IMR-90 (cell line): ENCODE data around the gene TRIM27. TPM values are rescaled to one million over a fixed set of nuclear protein-coding genes. Genes with fewer than 3 reads are reported as not detected.
"Not testable (repeated sequence)": the region's sequence is repeated elsewhere in the genome, so short reads cannot be mapped to it uniquely, and the experiment has no call there.

ENCODE experiments used
- ATAC-seq: fragments of 200-7000 bp; cut with Tn5 transposase; 2 replicates; pipeline ENCODE4 v1.9.1; 2020; ENCODE audit warnings: low read depth, mild to moderate bottlenecking, moderate library complexity
- BruUV-seq: library from RNA; stranded (reverse); fragments of 400-500 nt; replicated peaks from 2 replicates; lab custom pipeline; 2021; lab: Mats Ljungman, UMichigan
- CTCF ChIA-PET: fragments of 300-600 bp; formaldehyde crosslinking; extraction: SDS; loops from one replicate; lab custom pipeline; 2021; ENCODE audit warnings: antibody characterized with exemption; lab: Yijun Ruan, JAX
- POLR2A ChIA-PET: fragments of 300-600 bp; sonication (Branson Sonifier 250); formaldehyde crosslinking; loops from one replicate; lab custom pipeline; 2022; ENCODE audit warnings: antibody characterized with exemption; ENCODE audit not compliant: unreplicated experiment; lab: Charles Lee
- DNase-seq: peaks from one replicate; pipeline ENCODE4 v3.0.0; 2013
- H2AFZ ChIP-seq: replicated peaks from 2 replicates; pipeline ENCODE3; 2013; ENCODE audit warnings: low read length, mild to moderate bottlenecking; ENCODE audit not compliant: poor library complexity
- H2AK5ac ChIP-seq: 2 replicates; pipeline ENCODE4 v1.6.1; 2013; ENCODE audit warnings: low read depth, low read length, inconsistent platforms
- H2AK9ac ChIP-seq: replicated peaks from 2 replicates; pipeline ENCODE3; 2013; ENCODE audit warnings: mild to moderate bottlenecking, low read depth, low read length, moderate library complexity; ENCODE audit not compliant: poor library complexity
- H2BK120ac ChIP-seq: 2 replicates; pipeline ENCODE4 v1.6.1; 2013; ENCODE audit warnings: low read depth, low read length, inconsistent platforms
- H2BK15ac ChIP-seq: 3 replicates; pipeline ENCODE4 v1.6.1; 2013; ENCODE audit warnings: low read depth, low read length, inconsistent platforms
- H2BK20ac ChIP-seq: 2 replicates; pipeline ENCODE4 v1.6.1; 2013; ENCODE audit warnings: low read depth, mild to moderate bottlenecking, inconsistent platforms, low read length, moderate library complexity
- H2BK5ac ChIP-seq: 2 replicates; pipeline ENCODE4 v1.6.1; 2013; ENCODE audit warnings: mild to moderate bottlenecking, low read depth, low read length, inconsistent platforms; ENCODE audit not compliant: poor library complexity, severe bottlenecking
- H3K14ac ChIP-seq: replicated peaks from 2 replicates; pipeline ENCODE4 v1.6.1; 2013; ENCODE audit warnings: low read depth, low read length, inconsistent platforms
- H3K18ac ChIP-seq: 2 replicates; pipeline ENCODE4 v1.6.1; 2013; ENCODE audit warnings: low read depth, low read length, control low read depth
- H3K23ac ChIP-seq: 2 replicates; pipeline ENCODE4 v1.6.1; 2013; ENCODE audit warnings: low read depth, low read length, inconsistent platforms
- H3K27ac ChIP-seq: 2 replicates; pipeline ENCODE4 v1.5.1; 2013; ENCODE audit warnings: mild to moderate bottlenecking, control low read depth, low read length; ENCODE audit not compliant: insufficient read depth
- H3K27me3 ChIP-seq: 2 replicates; pipeline ENCODE4 v1.6.1; 2013; ENCODE audit warnings: low read length; ENCODE audit not compliant: control insufficient read depth, insufficient read depth
- H3K36me3 ChIP-seq: 2 replicates; pipeline ENCODE4 v1.6.1; 2013; ENCODE audit warnings: low read length, mixed read lengths; ENCODE audit not compliant: control insufficient read depth, insufficient read depth
- H3K4ac ChIP-seq: 2 replicates; pipeline ENCODE4 v1.6.1; 2013; ENCODE audit warnings: low read depth, low read length, inconsistent platforms
- H3K4me1 ChIP-seq: 2 replicates; pipeline ENCODE4 v1.6.1; 2013; ENCODE audit warnings: low read length, mixed read lengths; ENCODE audit not compliant: control insufficient read depth, insufficient read depth
- H3K4me2 ChIP-seq: 2 replicates; pipeline ENCODE4 v1.6.1; 2013; ENCODE audit warnings: low read depth, mild to moderate bottlenecking, control low read depth, low read length, moderate library complexity
- H3K4me3 ChIP-seq: 2 replicates; pipeline ENCODE4 v1.5.1; 2013; ENCODE audit warnings: low read depth, mild to moderate bottlenecking, control low read depth, low read length, moderate library complexity; ENCODE audit not compliant: insufficient read depth
- H3K56ac ChIP-seq: 2 replicates; pipeline ENCODE4 v1.6.1; 2013; ENCODE audit warnings: low read length, inconsistent platforms; ENCODE audit not compliant: insufficient read depth; ENCODE audit errors: extremely low read depth
- H3K79me1 ChIP-seq, 2 experiments: 2 replicates each; pipeline ENCODE4 v1.6.1; 2013; ENCODE audit warnings: low read length in 2 of 2, inconsistent platforms in 1 of 2, low read depth in 1 of 2
- H3K9ac ChIP-seq: 2 replicates; pipeline ENCODE4 v1.6.1; 2013; ENCODE audit warnings: low read depth, low read length, control low read depth
- H3K9me1 ChIP-seq: 2 replicates; pipeline ENCODE4 v1.6.1; 2013; ENCODE audit warnings: low read length, inconsistent platforms; ENCODE audit not compliant: insufficient read depth
- H3K9me3 ChIP-seq: 2 replicates; pipeline ENCODE4 v1.6.1; 2013; ENCODE audit warnings: low read length; ENCODE audit not compliant: control insufficient read depth, insufficient read depth
- H4K20me1 ChIP-seq: 2 replicates; pipeline ENCODE4 v1.6.1; 2013; ENCODE audit warnings: low read length, inconsistent platforms; ENCODE audit not compliant: insufficient read depth
- H4K5ac ChIP-seq: 2 replicates; pipeline ENCODE4 v1.6.1; 2013; ENCODE audit warnings: mild to moderate bottlenecking, low read depth, low read length, control low read depth
- H4K8ac ChIP-seq, 2 experiments: 2 replicates each; pipeline ENCODE4 v1.6.1; 2013; ENCODE audit warnings: low read depth in 2 of 2, low read length in 2 of 2, control low read depth in 1 of 2, inconsistent platforms in 1 of 2
- H4K91ac ChIP-seq: 2 replicates; pipeline ENCODE4 v1.6.1; 2013; ENCODE audit warnings: low read depth, low read length, inconsistent platforms; ENCODE audit not compliant: insufficient read depth
- CHD1 ChIP-seq: IDR thresholded peaks from 2 replicates; pipeline ENCODE4 v1.6.1; 2012; ENCODE audit warnings: low read depth, low read length, improper control_type of control experiment
- CTCF ChIP-seq: conservative IDR thresholded peaks from 2 replicates; pipeline ENCODE4 v1.5.1; 2012; ENCODE audit warnings: mild to moderate bottlenecking, low read depth, low read length, improper control_type of control experiment
- MXI1 ChIP-seq: IDR thresholded peaks from 2 replicates; pipeline ENCODE4 v1.6.1; 2012; ENCODE audit warnings: low read depth, mild to moderate bottlenecking, low read length, moderate library complexity, borderline replicate concordance
- RCOR1 ChIP-seq: IDR thresholded peaks from 2 replicates; pipeline ENCODE4 v1.6.1; 2012; ENCODE audit warnings: mild to moderate bottlenecking, low read length, improper control_type of control experiment; ENCODE audit not compliant: insufficient replicate concordance
- SMC3 ChIP-seq: fragments of 150-350 bp; IDR thresholded peaks from 2 replicates; pipeline ENCODE4 v1.6.1; 2016; ENCODE audit warnings: low read depth, mild to moderate bottlenecking, antibody characterized with exemption, low read length, moderate library complexity
- WGBS, 2 experiments: methylation state at CpG; one replicate each; pipeline versions ENCODE4 v1.1.5 to v1.1.7; 2013; ENCODE audit warnings: missing lambda C conversion rate in 2 of 2; ENCODE audit not compliant: insufficient read length in 1 of 2; ENCODE audit errors: extremely low coverage in 2 of 2; 5-methylcytosine and 5-hydroxymethylcytosine counted together
- dilution Hi-C: fragments of 300-500 bp; cut with HindIII; formaldehyde crosslinking; loops from one replicate; pipeline ENCODE4 v1.14.3; 2018; ENCODE audit warnings: low sequenced_read_pairs; ENCODE audit not compliant: unreplicated experiment
- in situ Hi-C: fragments of 300-500 bp; cut with MboI; formaldehyde crosslinking; loops from 3 replicates; pipeline ENCODE4 v1.14.3; 2019; ENCODE audit warnings: low sequenced_read_pairs, inconsistent platforms, mixed read lengths
- intact Hi-C: fragments of 100-400 bp; cut with micrococcal nuclease; formaldehyde crosslinking; loops from 2 replicates; pipeline ENCODE4 v1.10.0; 2022
- polyA plus RNA-seq, 3 experiments: library from polyadenylated mRNA; depleted of rRNA; stranded (reverse); fragments of >200 nt; gene quantifications; 2 replicates each; pipeline ENCODE4 v1.2.3, GENCODE V29; 2012; ENCODE audit warnings: low replicate concordance in 1 of 3
- total RNA-seq: library from RNA; depleted of rRNA; stranded (reverse); fragments of >200 nt; gene quantifications from 2 replicates; pipeline ENCODE4 v1.2.3, GENCODE V29; 2012

Gene TRIM27
- total and polyA plus RNA-seq, 2 of the 4 experiments (the other 2 are of a cell fraction): 44.4 to 48.0 TPM

GRCh38 chr6:28960846-28961500 is 37.2 kb upstream of the TRIM27 start:
- dilution Hi-C loops: no loop called here
- Histone ChIP-seq H4K8ac (no peak overlapping the region), H2BK5ac (no peak overlapping the region), H3K9me1 (no peaks in the 10 kb centered on the region), H2BK15ac (no peak overlapping the region), H2BK20ac (no peak overlapping the region), H3K4ac (no peak overlapping the region), H2BK120ac (no peak overlapping the region), H4K91ac (no peak overlapping the region), H3K4me3 (no peak overlapping the region), H4K20me1 (no peaks in the 10 kb centered on the region), H3K9me3 (no peaks in the 10 kb centered on the region), H3K27ac (no peak overlapping the region), H3K18ac (no peak overlapping the region), H3K23ac (no peak overlapping the region), H3K27me3 (peaks cover 2% of the 10 kb centered on the region; the same call in 1 of the 2 replicates), H3K9ac (no peak overlapping the region), H3K14ac (no peak overlapping the region), H4K5ac (no peak overlapping the region), H3K4me1 (no peaks in the 10 kb centered on the region), H3K4me2 (no peak overlapping the region), H2AK5ac (no peak overlapping the region), H3K56ac (no peak overlapping the region), H2AFZ (no peak overlapping the region), H3K36me3 (no peaks in the 10 kb centered on the region), H2AK9ac (no peak overlapping the region), H3K79me1 (no peaks in the 10 kb centered on the region)
- intact Hi-C loops: no loop called here
- TF ChIP-seq RCOR1 (no peak), CTCF (no peak), MXI1 (no peak), SMC3 (no peak), CHD1 (no peak)
- CTCF ChIA-PET: no interaction called here
- in situ Hi-C loops: no loop called here
- ATAC-seq: no peak
- BruUV-seq: no TSS peak
- WGBS, 2 experiments: 67% methylated on average over 1 of the region's 4 CpGs; no CpG with 5 or more reads in 1 of the 2 experiments
- POLR2A ChIA-PET: no interaction called here
- no peak for DNase-seq

- H2BK5ac ChIP-seq, POLR2A ChIA-PET, H2AK9ac ChIP-seq, H3K23ac ChIP-seq, H3K18ac ChIP-seq, H4K91ac ChIP-seq, H2BK20ac ChIP-seq, H2AFZ ChIP-seq, CTCF ChIA-PET, H4K20me1 ChIP-seq, H3K36me3 ChIP-seq, H4K5ac ChIP-seq, H3K4me2 ChIP-seq, H3K4me3 ChIP-seq, H3K79me1 ChIP-seq, intact Hi-C loops, DNase-seq, H3K27me3 ChIP-seq, H4K8ac ChIP-seq, H3K4ac ChIP-seq, H3K9ac ChIP-seq, BruUV-seq, H2BK120ac ChIP-seq, ATAC-seq, H3K9me3 ChIP-seq, H3K14ac ChIP-seq, H3K9me1 ChIP-seq, H2BK15ac ChIP-seq, H2AK5ac ChIP-seq, in situ Hi-C loops, H3K4me1 ChIP-seq, H3K56ac ChIP-seq, H3K27ac ChIP-seq, dilution Hi-C loops: not testable (repeated sequence)
- WGBS, 2 experiments: 83% methylated on average over 1 of the region's 13 CpGs; no CpG with 5 or more reads in 1 of the 2 experiments
These were observed 34.9 kb upstream of the TRIM27 start for GRCh38 chr6:28958561-28959243.
